Measurements from ENCODE around the gene CDK8. TPM values are rescaled to one million over a fixed set of nuclear protein-coding genes. Genes with fewer than 3 reads are reported as not detected.

CDK8 gene
- polyA plus RNA-seq, 12 donors: 21.2 to 44.2 (median 31.7) TPM; not detected in 1

GRCh38 chr13:26380930-26381329, 127.0 kb downstream of the CDK8 start:
- no peak for DNase-seq

GRCh38 chr13:26382366-26382765, 128.4 kb downstream of the CDK8 start:
- no peak for DNase-seq

- DNase-seq: no peak
Measured at GRCh38 chr13:26382835-26383234, 128.9 kb downstream of the CDK8 start.

GRCh38 chr13:26384587-26384986, 130.7 kb downstream of the CDK8 start:
- DNase-seq: no peak

GRCh38 chr13:26386026-26386425, 132.1 kb downstream of the CDK8 start:
- DNase-seq: no peak

- no peak for DNase-seq
Measured at GRCh38 chr13:26390203-26390602, 136.3 kb downstream of the CDK8 start.

- DNase-seq: no peak
Measured at GRCh38 chr13:26400545-26400944, 146.6 kb downstream of the CDK8 start.

- DNase-seq: no peak
Measured at GRCh38 chr13:26401069-26401468, 147.1 kb downstream of the CDK8 start.

- DNase-seq: no peak
Measured at GRCh38 chr13:26401578-26402021, 147.7 kb downstream of the CDK8 start.

GRCh38 chr13:26406791-26407190, 152.9 kb downstream of the CDK8 start:
- no peak for DNase-seq

- no peak for DNase-seq
Measured at GRCh38 chr13:26411206-26411605, 157.3 kb downstream of the CDK8 start.

- no peak for DNase-seq
Measured at GRCh38 chr13:26412263-26412662, 158.3 kb downstream of the CDK8 start.

- DNase-seq: no peak
Measured at GRCh38 chr13:26412936-26413716, 159.2 kb downstream of the CDK8 start.

- DNase-seq: no peak
Measured at GRCh38 chr13:26420282-26420960, 166.5 kb downstream of the CDK8 start.

- DNase-seq: no peak
Measured at GRCh38 chr13:26422036-26422435, 168.1 kb downstream of the CDK8 start.

- peak; percentile 56 for DNase-seq
Measured at GRCh38 chr13:26423629-26424028, 169.7 kb downstream of the CDK8 start.

- DNase-seq: no peak
Measured at GRCh38 chr13:26424181-26424580, 170.3 kb downstream of the CDK8 start.

- no peak for DNase-seq
Measured at GRCh38 chr13:26425443-26426358, 171.8 kb downstream of the CDK8 start.

GRCh38 chr13:26433776-26434175, 179.8 kb downstream of the CDK8 start:
- DNase-seq: no peak

- no peak for DNase-seq
Measured at GRCh38 chr13:26435171-26435570, 181.2 kb downstream of the CDK8 start.

GRCh38 chr13:26435646-26436045, 181.7 kb downstream of the CDK8 start:
- no peak for DNase-seq

- DNase-seq: no peak
Measured at GRCh38 chr13:26436914-26437313, 183.0 kb downstream of the CDK8 start.

All from muscle of arm (tissue), 12 donors.